Activated B cell treated with CpG ODN at 0.5 μM for 24 hours (primary cell): ENCODE measurements around the gene OSBPL10. TPM values are rescaled to one million over a fixed set of nuclear protein-coding genes. Genes with fewer than 3 reads are reported as not detected.

Experiments
- ATAC-seq: fragments of 200-7000 bp; cut with Tn5 transposase; one replicate; pipeline ENCODE4 v1.10.0; 2021; ENCODE audit warnings: low read depth, mild to moderate bottlenecking, moderate library complexity
- CTCF ChIA-PET: fragments of 350-600 bp; sonication (Branson Sonifier 250); formaldehyde crosslinking; loops from one replicate; lab custom pipeline; 2021; ENCODE audit warnings: antibody characterized with exemption; lab: Charles Lee
- POLR2A ChIA-PET: fragments of 350-600 bp; sonication (Branson Sonifier 250); formaldehyde crosslinking; loops from one replicate; lab custom pipeline; 2021; ENCODE audit warnings: antibody characterized with exemption; lab: Charles Lee
- DNase-seq: peaks from one replicate; pipeline ENCODE4 v3.0.0; 2022
- H3K27ac Mint-ChIP-seq: one replicate; pipeline ENCODE4 v1.8.0; 2020; ENCODE audit warnings: mixed read lengths
- H3K27me3 Mint-ChIP-seq: one replicate; pipeline ENCODE4 v1.8.0; 2021; ENCODE audit warnings: mixed read lengths
- H3K36me3 Mint-ChIP-seq: one replicate; pipeline ENCODE4 v1.8.0; 2021; ENCODE audit warnings: low read depth, mixed read lengths
- H3K4me1 Mint-ChIP-seq: one replicate; pipeline ENCODE4 v1.8.0; 2021; ENCODE audit warnings: mixed read lengths
- H3K4me3 Mint-ChIP-seq: one replicate; pipeline ENCODE4 v1.8.0; 2020; ENCODE audit warnings: mild to moderate bottlenecking, mixed read lengths
- H3K9me3 Mint-ChIP-seq: one replicate; pipeline ENCODE4 v1.8.0; 2020; ENCODE audit warnings: mixed read lengths
- intact Hi-C: fragments of 100-400 bp; cut with micrococcal nuclease; formaldehyde crosslinking; loops from one replicate; pipeline ENCODE4 v1.15.1; 2024
- total RNA-seq: library from RNA; stranded (reverse); gene quantifications from 2 replicates; pipeline ENCODE4 v1.2.3, GENCODE V29; 2022
- TF ChIP-seq, protein P1 (sequence below): fragments of 200-600 bp; IDR thresholded peaks from one replicate; pipeline ENCODE4 v1.8.0; 2022; ENCODE audit warnings: antibody characterized with exemption, mild to moderate bottlenecking

Gene OSBPL10
- total RNA-seq, 1 donor from 2014 or later: 137 TPM

- Mint-ChIP-seq H3K36me3 (no peaks in the 10 kb centered on the region), H3K4me1 (peaks cover 85% of the 10 kb centered on the region), H3K27ac (peak overlapping the region; percentile 68), H3K27me3 (no peaks in the 10 kb centered on the region), H3K4me3 (no peak overlapping the region), H3K9me3 (no peaks in the 10 kb centered on the region)
- intact Hi-C loops: loop anchor here (1.0 to 5.0 kb wide), 3 partner anchors 8 to 398 kb away; partner anchors contain the start of gene STT3B
- ATAC-seq: peak; percentile 28
- no peak for DNase-seq
- TF ChIP-seq, protein P1, sequence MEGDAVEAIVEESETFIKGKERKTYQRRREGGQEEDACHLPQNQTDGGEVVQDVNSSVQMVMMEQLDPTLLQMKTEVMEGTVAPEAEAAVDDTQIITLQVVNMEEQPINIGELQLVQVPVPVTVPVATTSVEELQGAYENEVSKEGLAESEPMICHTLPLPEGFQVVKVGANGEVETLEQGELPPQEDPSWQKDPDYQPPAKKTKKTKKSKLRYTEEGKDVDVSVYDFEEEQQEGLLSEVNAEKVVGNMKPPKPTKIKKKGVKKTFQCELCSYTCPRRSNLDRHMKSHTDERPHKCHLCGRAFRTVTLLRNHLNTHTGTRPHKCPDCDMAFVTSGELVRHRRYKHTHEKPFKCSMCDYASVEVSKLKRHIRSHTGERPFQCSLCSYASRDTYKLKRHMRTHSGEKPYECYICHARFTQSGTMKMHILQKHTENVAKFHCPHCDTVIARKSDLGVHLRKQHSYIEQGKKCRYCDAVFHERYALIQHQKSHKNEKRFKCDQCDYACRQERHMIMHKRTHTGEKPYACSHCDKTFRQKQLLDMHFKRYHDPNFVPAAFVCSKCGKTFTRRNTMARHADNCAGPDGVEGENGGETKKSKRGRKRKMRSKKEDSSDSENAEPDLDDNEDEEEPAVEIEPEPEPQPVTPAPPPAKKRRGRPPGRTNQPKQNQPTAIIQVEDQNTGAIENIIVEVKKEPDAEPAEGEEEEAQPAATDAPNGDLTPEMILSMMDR: no peak
- POLR2A ChIA-PET: interaction anchor here (0.8 to 1.5 kb wide), 5 partner anchors 12 to 397 kb away, joined by 4 to 10 read pairs (median 5); partner anchors contain the start of gene STT3B
- CTCF ChIA-PET: interaction anchor here (0.6 to 2.0 kb wide), 2 partner anchors 11 to 208 kb away, joined by 3 to 5 read pairs; no protein-coding TSS in a partner anchor
Measured at GRCh38 chr3:31929826-31930502, 51.1 kb downstream of the OSBPL10 start.

DNA sequence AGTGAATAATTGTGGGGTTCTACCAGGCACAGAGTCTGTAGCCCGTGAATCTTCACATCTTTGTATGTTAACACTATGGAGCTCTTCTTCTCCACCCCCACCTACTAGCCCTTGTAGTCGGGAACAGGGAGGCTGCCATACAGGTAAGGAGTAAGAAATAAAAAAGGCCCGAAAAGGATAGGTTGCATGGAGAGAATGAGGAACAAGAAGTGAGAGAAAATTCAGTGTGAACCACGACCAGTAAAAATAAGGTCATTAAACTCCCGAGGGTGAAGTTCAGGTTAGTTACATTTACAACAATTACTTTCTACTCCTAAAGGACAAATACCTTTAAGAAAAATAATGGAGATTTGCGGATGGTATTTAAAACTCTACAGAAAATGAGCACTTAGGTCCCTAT, 53.3 kb downstream of the OSBPL10 start:
- peak; percentile 22 for ATAC-seq
- TF ChIP-seq, protein P1: no peak
- H3K9me3 Mint-ChIP-seq: no peaks in the 10 kb centered on the region
- intact Hi-C loops: loop anchor here (1.0 to 2.0 kb wide), 2 partner anchors 17 to 53 kb away; partner anchors contain the start of genes OSBPL10 and ZNF860
- DNase-seq: no peak
- no peaks in the 10 kb centered on the region for H3K27me3 Mint-ChIP-seq
- peaks cover 9% of the 10 kb centered on the region for H3K36me3 Mint-ChIP-seq
- peak overlapping the region; percentile 64 for H3K4me3 Mint-ChIP-seq
- H3K4me1 Mint-ChIP-seq: peaks cover 84% of the 10 kb centered on the region
- ChIA-PET CTCF (no interaction called here), POLR2A (interaction anchor here (0.8 to 2.3 kb wide), 6 partner anchors 9 to 53 kb away, joined by 3 to 7 read pairs (median 3); partner anchors contain the start of gene OSBPL10)
- peak overlapping the region; percentile 88 for H3K27ac Mint-ChIP-seq

GRCh38 chr3:31926543-31926942, 54.5 kb downstream of the OSBPL10 start:
- H3K4me1 Mint-ChIP-seq: peaks cover 89% of the 10 kb centered on the region
- CTCF ChIA-PET: no interaction called here
- peaks cover 14% of the 10 kb centered on the region for H3K36me3 Mint-ChIP-seq
- intact Hi-C loops: loop anchor here (2.0 kb wide), 1 partner anchor 54 kb away; the partner anchor contains the start of genes OSBPL10 and ZNF860
- peak overlapping the region; percentile 88 for H3K27ac Mint-ChIP-seq
- DNase-seq (no peak), ATAC-seq (peak; percentile 35)
- H3K9me3 Mint-ChIP-seq: no peaks in the 10 kb centered on the region
- H3K4me3 Mint-ChIP-seq: no peak overlapping the region
- TF ChIP-seq, protein P1: no peak
- no peaks in the 10 kb centered on the region for H3K27me3 Mint-ChIP-seq
- POLR2A ChIA-PET: interaction anchor here (0.9 to 2.3 kb wide), 6 partner anchors 11 to 46 kb away, joined by 3 to 7 read pairs (median 4); no protein-coding TSS in a partner anchor

GRCh38 chr3:31925271-31925630, 55.8 kb downstream of the OSBPL10 start:
- TF ChIP-seq, protein P1: no peak
- ChIA-PET CTCF (no interaction called here), POLR2A (no interaction called here)
- DNase-seq (no peak), ATAC-seq (peak; percentile 51)
- H3K27me3 Mint-ChIP-seq: no peaks in the 10 kb centered on the region
- peaks cover 18% of the 10 kb centered on the region for H3K36me3 Mint-ChIP-seq
- intact Hi-C loops: loop anchor here (1.0 to 2.0 kb wide), 2 partner anchors 8 to 16 kb away; no protein-coding TSS in a partner anchor
- H3K9me3 Mint-ChIP-seq: no peaks in the 10 kb centered on the region
- H3K4me3 Mint-ChIP-seq: peak overlapping the region; percentile 36
- peaks cover 84% of the 10 kb centered on the region for H3K4me1 Mint-ChIP-seq
- H3K27ac Mint-ChIP-seq: peak overlapping the region; percentile 84
